AG10803 (cell line): ENCODE results near the gene MID1.

ENCODE experiments used
- DNase-seq: peaks from one replicate; pipeline ENCODE4 v3.0.0; 2010; ENCODE audit warnings: low read depth
- H3K4me3 ChIP-seq: 2 replicates; pipeline ENCODE4 v1.5.1; 2011; ENCODE audit warnings: mild to moderate bottlenecking, low read length, control low read depth
- TF ChIP-seq, protein P1 (sequence below): conservative IDR thresholded peaks from 2 replicates; pipeline ENCODE4 v1.5.1; 2011; ENCODE audit warnings: mild to moderate bottlenecking, low read length, control low read depth, inconsistent platforms

The MID1 gene

DNA sequence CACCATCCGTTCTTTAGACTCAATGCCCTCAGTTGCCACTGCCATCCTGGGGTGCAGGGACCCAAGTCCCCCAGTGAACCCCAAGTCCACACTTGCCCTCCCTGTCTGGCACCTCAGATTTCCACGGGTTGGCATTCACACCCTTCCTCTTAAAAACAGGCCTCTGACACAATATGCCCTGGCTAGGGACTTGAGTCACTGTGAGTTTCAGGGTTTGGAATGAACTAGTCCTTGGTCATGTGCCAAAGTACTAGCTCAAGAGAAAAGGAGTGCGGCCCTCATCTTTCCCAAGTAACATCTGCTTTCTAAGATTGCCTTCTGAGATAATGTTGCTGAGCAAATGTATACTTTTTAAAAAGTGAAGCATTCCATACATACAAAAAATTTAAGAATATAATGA lies 134.0 kb downstream of the MID1 start:
- DNase-seq: peak; percentile 86
- TF ChIP-seq, protein P1, sequence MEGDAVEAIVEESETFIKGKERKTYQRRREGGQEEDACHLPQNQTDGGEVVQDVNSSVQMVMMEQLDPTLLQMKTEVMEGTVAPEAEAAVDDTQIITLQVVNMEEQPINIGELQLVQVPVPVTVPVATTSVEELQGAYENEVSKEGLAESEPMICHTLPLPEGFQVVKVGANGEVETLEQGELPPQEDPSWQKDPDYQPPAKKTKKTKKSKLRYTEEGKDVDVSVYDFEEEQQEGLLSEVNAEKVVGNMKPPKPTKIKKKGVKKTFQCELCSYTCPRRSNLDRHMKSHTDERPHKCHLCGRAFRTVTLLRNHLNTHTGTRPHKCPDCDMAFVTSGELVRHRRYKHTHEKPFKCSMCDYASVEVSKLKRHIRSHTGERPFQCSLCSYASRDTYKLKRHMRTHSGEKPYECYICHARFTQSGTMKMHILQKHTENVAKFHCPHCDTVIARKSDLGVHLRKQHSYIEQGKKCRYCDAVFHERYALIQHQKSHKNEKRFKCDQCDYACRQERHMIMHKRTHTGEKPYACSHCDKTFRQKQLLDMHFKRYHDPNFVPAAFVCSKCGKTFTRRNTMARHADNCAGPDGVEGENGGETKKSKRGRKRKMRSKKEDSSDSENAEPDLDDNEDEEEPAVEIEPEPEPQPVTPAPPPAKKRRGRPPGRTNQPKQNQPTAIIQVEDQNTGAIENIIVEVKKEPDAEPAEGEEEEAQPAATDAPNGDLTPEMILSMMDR: no peak

DNA sequence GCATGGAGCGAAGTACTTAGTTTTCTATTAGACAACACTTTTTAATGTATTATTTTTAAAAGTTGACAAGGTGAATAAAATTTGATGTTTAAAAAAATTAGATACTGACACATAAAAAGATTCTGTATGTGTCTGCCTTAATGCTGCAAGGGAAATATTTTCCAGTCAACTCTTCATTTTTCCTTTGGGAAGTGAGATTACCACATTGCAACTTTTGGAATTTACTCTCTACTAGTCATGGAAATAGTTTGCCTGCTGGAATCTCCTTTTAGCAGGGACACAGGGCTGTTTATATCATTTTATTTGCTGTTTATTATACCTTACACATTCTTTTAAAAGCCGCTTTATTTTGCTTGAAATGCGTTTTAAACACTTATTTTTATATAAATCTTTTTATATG lies 135.1 kb downstream of the MID1 start:
- peak; percentile 39 for DNase-seq
- TF ChIP-seq, protein P1: no peak
- H3K4me3 ChIP-seq: no peak overlapping the region

More for the DNA sequence above, 134.0 kb downstream of the MID1 start:
- no peak overlapping the region for H3K4me3 ChIP-seq

DNA sequence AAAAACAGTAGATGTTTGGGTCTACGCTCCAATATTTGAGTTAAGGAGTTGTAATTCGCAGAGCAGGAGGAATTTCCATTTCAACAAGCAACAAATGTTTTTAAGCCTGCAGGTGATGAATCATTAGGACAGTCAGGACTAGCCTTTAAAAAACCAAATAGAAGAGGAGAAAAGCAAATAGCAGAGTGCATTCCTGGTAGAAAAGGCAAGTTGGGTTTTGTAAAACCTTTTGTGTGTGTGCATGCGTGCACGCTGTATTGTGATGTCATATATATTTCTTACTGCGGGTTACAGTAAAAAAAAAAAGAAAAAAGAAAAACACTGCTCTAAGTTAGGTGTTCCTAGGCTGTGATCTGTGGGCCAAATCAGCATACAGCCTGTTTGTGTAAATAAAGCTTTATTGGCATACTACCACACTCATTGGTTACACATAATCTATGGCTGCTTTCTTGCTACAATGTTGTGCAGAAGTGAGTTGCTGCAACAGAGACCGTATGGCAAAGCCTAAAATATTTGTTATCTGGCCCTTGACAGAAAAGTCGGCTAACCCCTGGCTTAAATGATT lies 135.6 kb downstream of the MID1 start:
- TF ChIP-seq, protein P1: no peak
- no peak overlapping the region for H3K4me3 ChIP-seq
- no peak for DNase-seq

DNA sequence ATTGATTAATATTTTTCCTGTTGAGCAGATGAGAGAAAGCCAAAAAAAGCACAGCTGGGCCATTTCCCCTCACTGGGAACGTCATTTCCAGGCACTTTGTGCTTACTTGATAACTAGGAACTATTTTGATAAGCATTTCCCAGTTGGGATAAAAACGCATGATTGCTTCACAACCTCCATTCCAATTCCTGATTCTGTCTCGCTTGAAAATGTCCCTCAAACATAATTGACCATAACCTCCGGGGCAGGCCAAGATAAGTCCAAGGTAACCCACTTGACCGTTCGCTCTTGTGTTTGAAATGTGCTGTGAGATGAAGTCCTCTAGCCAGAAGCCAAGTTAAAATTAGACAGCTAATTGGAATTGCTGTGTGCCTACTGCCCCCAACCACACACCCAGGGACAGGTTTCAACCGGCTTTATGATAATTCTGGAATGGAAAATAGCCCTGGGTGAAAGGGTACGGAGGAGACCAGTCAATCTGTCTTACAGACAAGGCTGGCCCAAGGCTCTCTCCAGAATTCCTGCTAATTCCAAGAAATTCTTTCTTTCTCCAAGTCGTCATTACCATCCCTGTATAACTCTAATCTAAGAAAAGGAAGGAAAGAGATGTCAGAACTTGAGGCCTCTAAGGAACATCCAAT lies 137.1 kb downstream of the MID1 start:
- no peak overlapping the region for H3K4me3 ChIP-seq
- TF ChIP-seq, protein P1: no peak
- DNase-seq: no peak

DNA sequence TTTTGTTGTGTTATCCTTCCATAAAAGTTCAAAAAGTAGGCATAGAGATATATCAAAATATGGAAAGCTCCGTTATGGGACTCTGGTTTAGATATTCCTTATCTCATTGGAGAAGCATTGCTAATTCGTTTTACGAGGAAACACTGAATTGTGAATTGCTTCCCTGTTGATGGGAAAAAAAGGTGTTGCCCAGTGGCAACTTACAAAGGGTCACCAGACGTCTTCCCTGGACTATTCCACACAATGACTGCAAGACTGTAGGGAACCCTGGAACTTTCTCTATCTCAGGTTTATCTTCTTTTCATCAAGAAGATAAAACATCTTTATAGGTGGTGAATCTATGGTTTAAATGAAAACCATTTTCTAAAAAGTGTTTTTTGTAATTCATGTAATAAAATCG lies 137.7 kb downstream of the MID1 start:
- H3K4me3 ChIP-seq: no peak overlapping the region
- TF ChIP-seq, protein P1: no peak
- DNase-seq: no peak

DNA sequence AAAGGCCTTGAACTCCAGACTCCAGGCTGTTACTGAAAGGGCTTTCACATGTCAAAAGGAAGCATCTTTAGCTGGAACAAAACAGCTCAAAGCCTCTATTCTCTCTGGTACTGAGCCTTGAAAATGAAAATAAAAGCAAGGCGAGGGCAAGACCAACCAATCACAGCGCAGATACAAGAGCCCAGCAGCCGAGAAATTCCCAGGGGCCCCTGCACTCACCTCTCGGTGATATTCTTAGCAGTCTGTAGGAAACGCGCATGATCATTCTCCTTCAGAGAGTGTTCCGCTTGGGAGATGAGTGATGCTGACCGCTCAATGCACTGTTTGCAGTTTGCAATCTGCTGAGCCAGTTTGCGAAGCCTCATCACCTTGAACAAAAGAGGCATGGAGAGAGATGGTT lies 138.1 kb downstream of the MID1 start:
- H3K4me3 ChIP-seq: no peak overlapping the region
- TF ChIP-seq, protein P1: no peak
- DNase-seq: no peak

DNA sequence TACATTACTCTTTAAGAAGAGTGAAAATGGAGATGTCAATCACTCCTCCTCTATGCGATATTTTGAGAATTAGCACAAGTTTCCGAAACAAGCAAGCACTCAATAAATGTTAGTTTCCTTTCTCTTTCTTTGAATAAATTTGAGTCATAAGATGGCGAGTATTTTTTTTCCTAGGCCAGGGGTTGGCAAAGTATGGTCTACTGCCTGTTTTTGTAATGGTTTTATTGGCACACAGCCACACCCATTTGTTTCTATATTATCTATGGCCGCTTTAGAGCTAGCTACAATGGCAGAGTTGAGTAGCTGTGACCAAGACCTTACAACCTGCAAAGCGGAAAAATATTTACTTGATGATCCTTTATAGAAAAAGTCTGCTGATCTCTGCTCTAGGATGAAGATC lies 139.5 kb downstream of the MID1 start:
- TF ChIP-seq, protein P1: no peak
- H3K4me3 ChIP-seq: no peak overlapping the region
- no peak for DNase-seq
